ENCODE results near the gene IFI27L2. TPM values are rescaled to one million over a fixed set of nuclear protein-coding genes. Genes with fewer than 3 reads are reported as not detected.
A peak's percentile ranks its signal among the peaks of the same experiment; 100 is the strongest.

IFI27L2 gene
- total RNA-seq, 1 donor from 2014 or later, result 31.2 TPM

GRCh38 chr14:94152676-94153075 lies 23.3 kb upstream of the IFI27L2 start:
- no peak for DNase-seq (ENCODE audit: low read depth)

GRCh38 chr14:94145902-94146527 lies 16.6 kb upstream of the IFI27L2 start:
- no peak for DNase-seq (ENCODE audit: low read depth)

DNA sequence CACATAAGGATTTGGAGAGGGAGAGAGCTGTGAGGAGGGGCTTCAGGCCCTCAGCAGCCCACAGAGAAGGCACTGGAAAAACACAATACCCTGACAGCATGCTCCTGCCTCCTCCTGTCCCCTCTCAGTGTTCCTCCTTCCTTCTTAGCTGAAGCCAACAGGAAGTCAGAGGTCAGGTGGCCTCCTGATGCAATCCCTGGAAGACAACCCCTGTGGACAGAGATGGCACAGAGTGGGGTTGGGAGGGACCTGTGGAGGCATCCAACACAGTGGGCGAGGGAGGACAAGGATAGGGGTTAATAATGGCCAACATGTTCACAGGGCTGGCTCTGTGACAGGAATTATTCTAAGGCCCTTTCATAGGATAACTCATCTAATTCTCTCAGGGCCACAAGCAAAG lies 15.4 kb upstream of the IFI27L2 start:
- no peak for DNase-seq (ENCODE audit: low read depth)

- no peak for DNase-seq (ENCODE audit: low read depth)
These were observed 14.3 kb upstream of the IFI27L2 start for GRCh38 chr14:94143711-94144110.

- no peak for DNase-seq (ENCODE audit: low read depth)
These were observed 13.8 kb upstream of the IFI27L2 start for GRCh38 chr14:94143239-94143638.

DNA sequence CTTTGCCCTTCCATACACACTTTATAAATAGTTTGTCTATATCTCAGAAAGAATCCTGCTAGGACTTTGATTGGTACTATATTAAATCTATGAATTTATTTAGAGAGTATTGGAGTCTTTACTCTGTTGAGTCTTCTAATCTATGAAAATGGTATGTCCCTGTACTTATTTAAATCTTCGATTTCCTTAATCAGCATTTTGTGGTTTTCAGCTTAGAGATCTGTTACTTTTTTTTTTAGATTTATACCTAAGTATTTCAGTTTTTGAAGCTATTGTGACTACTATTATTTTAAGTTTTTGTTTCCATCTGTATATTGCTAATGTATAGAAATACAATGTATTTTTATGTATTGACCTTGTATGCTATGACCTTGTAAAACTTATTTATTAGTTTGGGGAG lies 13.4 kb upstream of the IFI27L2 start:
- no peak for DNase-seq (ENCODE audit: low read depth)

- no peak for DNase-seq (ENCODE audit: low read depth)
These were observed 12.8 kb upstream of the IFI27L2 start for GRCh38 chr14:94142247-94142646.

GRCh38 chr14:94139421-94139820 lies 10.0 kb upstream of the IFI27L2 start:
- DNase-seq (ENCODE audit: low read depth), result no peak

DNA sequence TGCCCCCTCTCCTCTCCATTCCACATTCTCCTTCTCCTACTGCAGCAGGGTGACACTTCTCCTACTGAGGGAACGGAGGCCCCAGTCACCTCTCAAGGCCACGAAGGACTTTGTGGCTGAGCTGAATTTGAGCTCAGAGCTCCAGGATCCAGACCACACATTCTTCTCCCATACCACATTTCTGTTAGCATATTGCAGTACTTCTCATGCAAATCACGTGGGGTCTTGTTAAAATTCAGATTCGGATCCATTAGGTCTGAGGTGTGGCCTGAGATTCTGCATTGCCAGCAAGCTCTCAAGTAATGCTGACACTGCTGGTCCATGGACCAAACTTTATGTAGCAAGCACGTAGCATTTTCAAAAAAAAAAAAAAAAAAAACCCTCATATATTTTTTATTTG lies 9.6 kb upstream of the IFI27L2 start:
- DNase-seq (ENCODE audit: low read depth), result no peak

DNA sequence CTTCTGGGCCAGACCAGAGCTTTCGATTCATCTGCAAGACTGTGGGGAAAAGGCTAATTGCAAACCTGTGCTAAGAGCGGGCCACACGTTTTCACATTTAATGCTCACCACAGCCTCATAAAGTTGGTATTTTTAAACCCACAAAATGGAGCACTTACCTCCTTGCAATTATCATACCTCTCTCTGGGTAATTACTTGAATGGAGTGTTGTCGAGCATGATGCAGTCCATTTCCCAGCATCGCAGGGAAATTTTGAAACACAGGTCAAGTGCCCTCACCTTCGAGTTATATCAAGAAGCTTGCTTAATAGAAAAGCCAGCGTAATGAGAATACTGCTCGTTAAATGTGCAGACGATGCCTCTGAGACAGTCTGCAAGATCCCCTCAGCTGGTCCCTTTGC lies 8.8 kb upstream of the IFI27L2 start:
- no peak for DNase-seq (ENCODE audit: low read depth)

DNA sequence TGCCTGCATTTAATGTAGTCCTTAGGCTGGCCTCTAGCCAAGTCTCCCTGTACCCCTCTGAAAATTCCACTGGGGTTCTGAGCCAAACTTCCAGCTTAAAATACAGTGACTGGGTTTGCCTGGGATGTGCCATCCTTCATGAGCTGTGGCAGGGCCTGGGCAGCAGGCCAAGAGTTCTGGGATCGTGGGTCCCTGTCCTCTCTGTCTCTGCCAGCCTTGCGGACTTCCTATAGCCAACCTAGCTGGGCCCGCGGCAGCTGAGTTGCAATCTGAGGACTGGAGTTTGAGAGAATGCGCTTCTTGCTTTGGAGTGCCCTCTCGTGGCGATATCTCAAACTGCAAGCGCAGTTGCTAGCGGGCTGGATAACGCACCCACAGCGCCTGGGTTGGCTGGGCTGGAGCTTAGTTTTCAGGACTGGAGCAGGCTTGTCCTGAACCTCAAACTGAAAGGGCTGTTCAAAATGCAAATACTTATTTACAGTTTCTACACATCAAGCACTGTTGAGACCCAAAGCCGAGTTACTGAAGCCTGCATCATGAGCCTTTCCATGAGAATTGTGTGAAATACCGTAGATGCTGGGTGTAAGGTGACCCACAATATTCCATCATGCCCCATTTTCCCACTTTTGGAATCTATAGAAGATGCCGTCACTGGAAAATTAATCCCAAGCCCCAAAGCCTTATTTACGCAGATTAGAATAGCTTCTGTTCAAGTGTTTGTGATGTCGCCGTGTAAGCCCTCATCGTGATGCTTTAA lies 7.3 kb upstream of the IFI27L2 start:
- DNase-seq (ENCODE audit: low read depth), result peak; percentile 67

- DNase-seq (ENCODE audit: low read depth), result no peak
These were observed 6.1 kb upstream of the IFI27L2 start for GRCh38 chr14:94135476-94135875.

DNA sequence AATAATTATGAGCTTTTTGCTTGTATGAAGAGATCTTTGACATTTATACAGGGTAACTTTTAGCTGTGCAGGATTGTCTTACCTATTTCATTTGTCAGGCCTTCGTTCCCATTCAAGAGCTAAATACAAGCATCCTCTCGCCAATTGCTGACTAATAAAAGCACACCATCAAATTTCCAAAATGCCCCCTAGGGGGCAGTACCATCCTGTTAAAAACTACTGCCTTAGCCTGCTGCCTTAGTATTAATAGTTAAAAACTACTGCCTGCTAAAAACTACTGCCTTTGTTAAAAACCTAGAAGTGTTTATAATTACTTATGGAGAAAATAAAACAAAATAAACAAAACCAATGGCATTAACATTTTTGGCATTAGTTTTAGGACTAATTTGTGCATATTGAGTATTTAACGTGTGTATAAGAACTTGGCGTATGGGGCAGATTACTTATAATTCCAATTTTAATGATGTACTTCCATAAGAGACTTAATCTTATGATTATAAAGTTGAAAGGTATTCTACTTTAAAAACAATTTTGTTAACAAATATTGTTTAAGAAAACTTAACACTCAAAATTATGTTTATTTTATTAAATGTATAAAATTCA lies 3.0 kb upstream of the IFI27L2 start:
- DNase-seq (ENCODE audit: low read depth), result peak; percentile 68

GRCh38 chr14:94129758-94130414 lies 482 bp upstream of the IFI27L2 start:
- peak; percentile 38 for DNase-seq (ENCODE audit: low read depth)

DNA sequence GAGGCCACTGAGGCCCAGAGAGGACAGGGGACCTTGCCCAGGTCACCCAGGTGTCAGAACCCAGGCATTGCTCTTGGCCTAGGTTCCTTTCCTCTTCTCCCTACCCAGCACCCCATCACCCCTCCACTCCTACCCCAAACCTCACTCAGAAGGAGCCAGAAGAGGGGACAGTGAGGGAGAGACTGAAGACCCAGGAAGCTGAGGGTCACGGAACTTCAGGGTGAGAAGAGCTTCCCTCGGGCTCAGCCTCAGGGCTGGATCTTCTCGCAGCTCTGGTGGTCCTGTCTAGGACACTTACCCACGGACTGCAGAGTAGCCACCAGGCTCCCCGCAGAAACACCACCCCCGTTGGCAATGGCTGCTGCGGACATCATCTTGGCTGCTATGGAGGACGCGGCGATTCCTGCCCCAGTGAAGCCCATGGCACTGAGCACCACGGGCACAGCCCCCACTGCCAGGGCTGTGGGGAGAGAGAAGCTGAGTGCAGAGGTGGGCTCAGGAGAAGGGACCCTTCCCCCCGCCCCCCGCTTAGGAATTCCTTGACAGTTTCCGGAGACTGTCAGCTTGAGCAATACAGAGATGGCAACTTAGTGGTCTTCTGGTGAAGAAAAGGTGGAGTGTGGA lies 1.1 kb downstream of the IFI27L2 start:
- no peak for DNase-seq (ENCODE audit: low read depth)

GRCh38 chr14:94127330-94127729 lies 2.1 kb downstream of the IFI27L2 start:
- no peak for DNase-seq (ENCODE audit: low read depth)

DNA sequence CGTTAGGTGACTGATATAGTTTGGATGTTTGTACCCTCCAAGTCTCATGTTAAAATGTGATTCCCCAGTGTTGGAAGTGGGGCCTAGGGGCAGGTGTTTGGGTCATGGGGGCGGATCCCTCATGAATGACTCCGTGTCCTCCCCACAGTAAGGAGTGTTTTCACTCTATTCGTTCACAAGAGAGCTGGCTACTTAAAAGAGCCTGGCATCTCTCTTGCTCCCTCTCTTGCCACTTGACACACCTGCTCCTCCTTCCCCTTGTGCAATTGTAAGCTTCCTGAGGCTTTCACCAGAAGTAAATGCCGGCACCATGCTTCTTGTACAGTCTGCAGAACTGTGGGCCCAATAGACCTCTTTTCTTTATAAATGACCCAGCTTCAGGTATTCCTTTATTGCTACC lies 2.6 kb downstream of the IFI27L2 start:
- DNase-seq (ENCODE audit: low read depth), result no peak

DNA sequence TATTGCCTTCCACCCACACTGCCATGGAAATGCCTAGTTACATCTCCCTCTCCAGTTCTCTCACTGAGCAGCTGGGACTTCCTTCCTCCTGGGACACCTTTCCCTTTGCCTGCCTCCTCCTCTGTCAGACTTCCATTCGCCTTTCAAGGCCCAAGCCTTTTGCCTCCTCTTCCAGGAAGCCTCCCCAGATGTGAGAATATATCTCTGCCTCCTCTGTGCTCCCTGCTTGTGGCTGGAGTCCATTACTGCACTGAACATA lies 3.1 kb downstream of the IFI27L2 start:
- no peak for DNase-seq (ENCODE audit: low read depth)

GRCh38 chr14:94125659-94126418 lies 3.6 kb downstream of the IFI27L2 start:
- DNase-seq (ENCODE audit: low read depth), result no peak

DNA sequence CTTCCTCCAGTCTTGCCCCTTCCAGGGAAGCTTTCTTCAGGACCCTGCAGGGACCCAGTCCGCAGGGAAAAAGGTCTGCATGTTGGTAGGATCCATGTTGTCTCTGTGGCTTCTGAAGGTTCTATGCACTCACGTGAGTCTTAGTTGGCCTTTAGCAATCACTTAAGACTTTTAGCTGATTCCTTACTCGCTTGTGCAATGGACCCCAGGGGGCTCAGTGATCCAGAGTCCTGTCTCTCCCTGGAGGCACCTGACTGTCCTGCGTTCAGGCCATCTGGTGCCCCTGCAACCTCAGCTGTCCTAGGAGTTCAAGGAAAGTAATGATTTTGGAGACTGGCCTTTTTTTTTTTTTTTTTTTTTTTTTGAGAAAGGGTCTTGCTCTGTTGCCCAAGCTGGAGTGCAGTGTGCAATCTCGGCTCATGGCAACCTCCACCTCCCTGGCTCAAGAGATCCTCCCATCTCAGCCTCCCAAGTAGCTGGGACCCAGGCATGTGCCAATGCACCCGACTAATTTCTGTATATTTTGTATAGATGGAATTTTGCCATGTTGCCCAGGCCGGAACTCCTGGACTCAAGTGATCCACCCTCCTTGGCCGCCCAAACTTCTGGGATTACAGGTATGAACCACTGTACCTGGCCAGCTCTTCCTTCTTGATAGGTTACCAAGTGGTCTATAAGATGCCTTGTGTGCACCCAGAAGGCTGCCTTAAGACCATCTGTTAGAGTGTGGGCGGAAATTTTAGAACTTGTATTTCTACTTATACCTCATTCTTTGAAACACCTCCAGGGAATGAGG lies 4.6 kb downstream of the IFI27L2 start:
- DNase-seq (ENCODE audit: low read depth), result no peak

DNA sequence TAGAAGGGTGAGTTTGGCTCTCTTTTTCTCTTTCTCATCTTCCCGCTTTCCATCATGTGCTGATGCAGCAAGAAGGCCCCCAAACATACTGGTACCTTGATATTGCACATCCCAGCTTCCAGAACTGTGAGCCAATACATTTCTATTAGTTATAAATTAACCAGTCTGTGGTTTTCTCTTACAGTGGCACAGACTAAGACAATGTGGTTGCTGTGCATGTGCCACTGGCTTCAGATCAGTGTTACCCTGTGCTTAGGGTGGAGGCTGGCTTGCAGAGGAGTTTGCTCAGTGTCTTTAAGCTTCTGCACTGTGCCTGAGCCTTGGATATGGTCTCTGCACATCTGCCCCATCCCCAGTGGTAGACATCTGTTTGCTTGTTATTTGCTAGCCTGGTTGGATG lies 5.5 kb downstream of the IFI27L2 start:
- peak; percentile 87 for DNase-seq (ENCODE audit: low read depth)

Measured in renal cortical epithelial cell (primary cell).